Measurements from ENCODE around the gene MTARC1. TPM values are rescaled to one million over a fixed set of nuclear protein-coding genes. Genes with fewer than 3 reads are reported as not detected.

The MTARC1 gene
- total and polyA plus RNA-seq, 7 donors = 1.7 to 6.4 (median 3.4) TPM

- peaks cover 3 to 40% of the 10 kb centered on the region in 2 donors for H3K36me3 ChIP-seq (ENCODE audit: insufficient read depth in 1 of 2, low read depth in 1 of 2)
- TF ChIP-seq, protein P1, sequence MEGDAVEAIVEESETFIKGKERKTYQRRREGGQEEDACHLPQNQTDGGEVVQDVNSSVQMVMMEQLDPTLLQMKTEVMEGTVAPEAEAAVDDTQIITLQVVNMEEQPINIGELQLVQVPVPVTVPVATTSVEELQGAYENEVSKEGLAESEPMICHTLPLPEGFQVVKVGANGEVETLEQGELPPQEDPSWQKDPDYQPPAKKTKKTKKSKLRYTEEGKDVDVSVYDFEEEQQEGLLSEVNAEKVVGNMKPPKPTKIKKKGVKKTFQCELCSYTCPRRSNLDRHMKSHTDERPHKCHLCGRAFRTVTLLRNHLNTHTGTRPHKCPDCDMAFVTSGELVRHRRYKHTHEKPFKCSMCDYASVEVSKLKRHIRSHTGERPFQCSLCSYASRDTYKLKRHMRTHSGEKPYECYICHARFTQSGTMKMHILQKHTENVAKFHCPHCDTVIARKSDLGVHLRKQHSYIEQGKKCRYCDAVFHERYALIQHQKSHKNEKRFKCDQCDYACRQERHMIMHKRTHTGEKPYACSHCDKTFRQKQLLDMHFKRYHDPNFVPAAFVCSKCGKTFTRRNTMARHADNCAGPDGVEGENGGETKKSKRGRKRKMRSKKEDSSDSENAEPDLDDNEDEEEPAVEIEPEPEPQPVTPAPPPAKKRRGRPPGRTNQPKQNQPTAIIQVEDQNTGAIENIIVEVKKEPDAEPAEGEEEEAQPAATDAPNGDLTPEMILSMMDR (IDR thresholded peaks at IDR 0.05) = peak; percentile 94
- H3K27ac ChIP-seq = no peak overlapping the region
- no peak overlapping the region for H3K4me3 ChIP-seq
- peak; percentile 87 to 99 (median 96) for ATAC-seq
- intact Hi-C loops (cut with DNase I) = loop anchor here (5.0 to 10.0 kb wide), 4 partner anchors 95 to 502 kb away; partner anchors contain the start of gene RAB3GAP2 (in 1 of the 2)
- H3K4me1 ChIP-seq = peaks cover 3% of the 10 kb centered on the region
- no peaks in the 10 kb centered on the region for H3K27me3 ChIP-seq (ENCODE audit: insufficient read depth in 3 of 3, low read length in 2 of 3)
- H3K9me3 ChIP-seq = no peaks in the 10 kb centered on the region
- 31 to 37% (median 35%) methylated on average over 19 of the region's 19 CpGs for WGBS, 3 donors
- DNase-seq = peak; percentile 80 to 91
These were observed 9.9 kb upstream of the MTARC1 start for GRCh38 chr1:220776720-220777326.

- ATAC-seq (no peak), DNase-seq (no peak)
- intact Hi-C loops (cut with DNase I) = no loop called here
- no peak overlapping the region for H3K27ac ChIP-seq
- no peaks in the 10 kb centered on the region for H3K27me3 ChIP-seq (ENCODE audit: insufficient read depth in 3 of 3, low read length in 2 of 3)
- peaks cover 3 to 49% of the 10 kb centered on the region in 2 donors for H3K36me3 ChIP-seq (ENCODE audit: insufficient read depth in 1 of 2, low read depth in 1 of 2)
- TF ChIP-seq, protein P1 (IDR thresholded peaks at IDR 0.05) = no peak
- peaks cover 5% of the 10 kb centered on the region for H3K4me1 ChIP-seq
- H3K9me3 ChIP-seq = no peaks in the 10 kb centered on the region
- 81 to 98% (median 89%) methylated on average over 3 of the region's 3 CpGs for WGBS, 3 donors
- H3K4me3 ChIP-seq = no peak overlapping the region
These were observed 3.3 kb upstream of the MTARC1 start for GRCh38 chr1:220783453-220783852.

- 96 to 98% (median 97%) methylated on average over 4 of the region's 4 CpGs for WGBS, 3 donors
- H3K4me3 ChIP-seq = no peak overlapping the region
- H3K36me3 ChIP-seq (ENCODE audit: insufficient read depth in 1 of 2, low read depth in 1 of 2) = peaks cover 3 to 40% of the 10 kb centered on the region in 2 donors
These were observed 2.0 kb upstream of the MTARC1 start for GRCh38 chr1:220784751-220785150.

DNA sequence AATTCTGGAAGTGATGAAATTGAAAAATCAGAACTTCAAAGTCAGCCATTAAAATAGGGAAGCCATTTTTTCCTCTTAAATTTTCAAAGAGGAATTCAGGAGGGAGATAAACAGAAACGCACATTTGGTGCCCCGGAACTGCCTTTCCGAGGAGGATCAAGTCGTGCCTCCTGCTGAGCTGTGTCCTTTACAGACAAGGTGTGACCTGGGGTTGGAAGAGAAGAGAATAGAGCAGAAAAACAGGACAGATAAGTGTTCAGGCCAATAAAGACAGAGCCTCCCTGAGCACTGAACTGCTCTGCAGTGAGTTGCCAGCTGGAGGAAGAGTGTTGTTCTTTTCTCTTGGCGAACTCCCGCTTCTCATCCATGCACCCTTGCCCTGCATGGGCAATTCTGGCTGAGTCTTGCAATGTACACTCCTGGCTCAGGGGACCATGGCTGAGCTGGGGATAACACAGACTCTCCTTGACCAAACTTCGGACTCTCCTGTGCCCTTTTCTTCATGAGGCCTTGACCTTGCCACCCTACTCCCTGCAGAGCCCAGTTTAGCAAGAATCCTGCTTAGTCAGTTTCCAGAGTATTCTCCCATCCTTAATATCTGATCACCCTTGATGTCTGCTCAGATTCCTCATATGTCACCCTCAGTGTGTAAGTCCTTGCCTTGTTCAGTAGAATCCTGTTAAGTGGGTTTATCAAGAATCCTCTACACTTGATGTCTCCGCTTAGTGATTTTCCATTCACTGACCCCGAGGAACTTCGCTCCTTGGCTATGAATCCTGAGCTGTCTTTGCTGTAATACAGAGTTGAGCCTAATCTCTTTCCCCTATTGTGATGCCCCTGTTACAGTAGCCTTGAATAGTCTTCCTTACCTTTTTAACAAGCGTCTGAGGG lies 1.3 kb upstream of the MTARC1 start:
- Histone ChIP-seq H3K4me1 (peaks cover 5% of the 10 kb centered on the region), H3K36me3 (ENCODE audit: insufficient read depth in 1 of 2, low read depth in 1 of 2) (peaks cover 0 to 34% of the 10 kb centered on the region in 2 donors), H3K9me3 (no peaks in the 10 kb centered on the region), H3K27ac (peak overlapping the region; percentile 76), H3K27me3 (ENCODE audit: insufficient read depth in 3 of 3, low read length in 2 of 3) (no peaks in the 10 kb centered on the region), H3K4me3 (no peak overlapping the region)
- ATAC-seq (no peak), DNase-seq (no peak)
- TF ChIP-seq, protein P1 (IDR thresholded peaks at IDR 0.05) = no peak
- 80 to 90% (median 89%) methylated on average over 11 of the region's 11 CpGs for WGBS, 3 donors
- intact Hi-C loops (cut with DNase I) = no loop called here

More at GRCh38 chr1:220784751-220785150, 2.0 kb upstream of the MTARC1 start:
- H3K27ac ChIP-seq = no peak overlapping the region
- ATAC-seq (no peak), DNase-seq (no peak)
- intact Hi-C loops (cut with DNase I) = no loop called here
- H3K9me3 ChIP-seq = no peaks in the 10 kb centered on the region
- TF ChIP-seq, protein P1 (IDR thresholded peaks at IDR 0.05) = no peak
- peaks cover 5% of the 10 kb centered on the region for H3K4me1 ChIP-seq
- no peaks in the 10 kb centered on the region for H3K27me3 ChIP-seq (ENCODE audit: insufficient read depth in 3 of 3, low read length in 2 of 3)
